ENCODE data around the gene CHMP5.

The CHMP5 gene

DNA sequence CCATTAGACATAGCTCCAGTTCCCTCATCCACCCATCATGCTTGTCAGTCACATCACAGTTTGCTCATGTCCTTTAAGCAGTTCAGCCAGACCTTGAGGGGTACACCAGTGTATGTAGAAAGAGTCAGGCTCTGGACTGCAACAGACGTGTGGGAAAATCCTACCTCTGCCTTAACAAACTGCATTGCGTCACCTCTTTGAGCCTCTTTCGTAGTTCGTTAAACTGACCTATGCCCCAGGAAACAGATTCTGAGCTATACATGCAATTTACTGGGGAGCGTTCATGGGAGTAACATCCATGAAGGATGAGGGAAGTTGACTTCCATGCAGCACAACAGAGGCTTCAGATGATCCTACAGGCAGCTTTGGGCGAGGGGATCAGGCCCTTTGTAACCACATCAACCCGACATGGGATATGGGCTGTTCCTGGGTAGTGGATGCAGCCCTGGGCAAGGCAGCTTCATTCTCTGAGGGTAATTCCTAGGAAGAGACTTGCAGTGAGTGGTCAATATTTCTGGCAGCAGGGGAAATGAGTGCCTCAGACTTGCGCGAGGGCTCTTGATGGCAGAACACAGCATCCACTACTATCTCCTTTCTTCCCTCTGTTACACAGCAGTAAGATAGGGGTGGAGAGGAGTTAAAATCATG is 20.6 kb upstream of the CHMP5 start:
- no peak for FAIRE-seq

DNA sequence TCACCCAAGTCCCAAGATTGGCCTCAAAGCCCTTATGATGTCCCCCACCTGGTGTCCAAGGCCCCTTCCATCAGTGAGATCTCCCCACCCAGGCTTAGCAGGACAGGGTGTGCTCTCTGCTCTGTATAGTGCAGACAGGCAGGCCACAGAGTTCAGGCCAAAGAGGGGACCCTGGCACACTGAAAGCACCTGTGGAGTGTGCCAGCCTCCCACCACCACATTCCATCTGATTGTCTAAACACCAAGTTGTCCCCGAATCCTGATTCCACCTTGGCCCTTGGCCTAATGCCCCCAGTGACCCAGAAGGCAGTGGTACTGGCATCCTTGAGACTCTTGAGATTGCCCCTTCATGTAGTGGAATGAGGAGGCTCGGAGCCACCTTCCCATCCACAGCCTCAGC is 19.5 kb upstream of the CHMP5 start:
- no peak for FAIRE-seq

DNA sequence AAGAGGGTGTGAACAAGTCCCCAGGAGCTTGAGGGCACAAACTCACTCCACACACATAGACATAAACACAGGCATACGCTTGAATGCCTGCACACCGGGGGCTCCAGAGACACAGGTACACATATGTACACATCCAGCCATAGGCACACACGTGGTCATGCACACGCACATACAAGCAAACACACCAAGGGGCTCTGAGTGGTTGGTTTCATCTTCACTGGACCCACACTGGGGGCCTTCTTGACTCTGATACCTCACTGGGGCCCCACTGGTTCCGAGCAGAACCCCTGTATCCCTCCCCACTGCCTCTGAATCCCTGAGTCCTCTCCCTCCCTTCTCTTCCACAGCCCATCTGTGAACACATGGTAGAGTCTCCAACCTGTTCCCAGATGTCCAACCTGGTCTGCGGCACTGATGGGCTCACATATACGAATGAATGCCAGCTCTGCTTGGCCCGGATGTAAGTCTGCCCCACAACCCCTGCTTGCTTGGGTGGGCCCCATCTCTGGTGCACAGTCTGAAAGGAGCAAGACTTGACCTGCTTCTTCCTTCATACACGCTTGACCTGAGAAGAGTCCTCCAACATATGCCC is 18.5 kb upstream of the CHMP5 start:
- FAIRE-seq, result no peak

DNA sequence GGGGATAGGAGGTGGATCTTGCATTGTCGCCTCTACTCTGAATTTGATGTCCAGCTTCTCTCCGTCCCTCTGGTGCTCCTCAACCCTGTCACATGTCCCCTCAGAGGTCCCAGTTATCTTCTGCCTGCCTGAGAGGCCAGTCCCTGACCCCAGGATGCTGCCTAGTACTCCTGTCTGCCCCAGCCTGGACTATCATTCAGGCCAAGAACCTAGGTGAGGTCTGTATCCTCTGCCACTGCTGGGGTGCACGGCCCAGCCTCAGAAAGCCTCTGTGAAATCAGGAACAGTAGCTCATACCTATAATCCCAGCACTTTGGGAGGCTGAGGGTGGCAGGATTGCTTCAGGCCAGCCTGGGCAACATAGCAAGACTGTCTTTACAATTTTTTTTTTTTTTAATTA is 16.2 kb upstream of the CHMP5 start:
- FAIRE-seq, result no peak

DNA sequence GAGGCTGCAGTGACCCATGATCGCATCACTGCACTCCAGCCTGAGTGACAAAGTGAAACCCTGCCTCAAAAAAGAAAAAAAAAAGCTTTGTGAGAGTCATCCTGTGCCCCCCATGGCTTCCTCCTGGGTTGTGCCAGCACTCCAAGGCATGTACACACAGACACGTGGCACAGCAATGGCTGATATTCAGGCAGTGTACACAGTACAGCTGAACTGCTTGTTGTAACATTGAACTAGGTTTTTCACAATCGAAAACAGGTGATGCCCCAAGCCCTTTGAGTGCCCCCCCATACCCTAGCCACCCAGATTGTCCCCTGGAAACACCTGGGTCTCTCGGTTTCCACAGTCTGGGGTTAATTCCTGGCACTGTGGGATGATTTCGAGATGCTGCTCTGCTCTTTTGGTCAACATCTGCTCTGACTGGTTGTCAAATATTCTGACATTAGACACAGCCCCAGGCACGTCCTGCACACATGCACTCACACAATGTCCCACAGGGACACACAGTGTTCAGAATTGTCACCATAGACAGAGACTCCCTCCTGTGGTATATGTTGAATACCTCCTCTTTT is 15.7 kb upstream of the CHMP5 start:
- FAIRE-seq, result no peak

DNA sequence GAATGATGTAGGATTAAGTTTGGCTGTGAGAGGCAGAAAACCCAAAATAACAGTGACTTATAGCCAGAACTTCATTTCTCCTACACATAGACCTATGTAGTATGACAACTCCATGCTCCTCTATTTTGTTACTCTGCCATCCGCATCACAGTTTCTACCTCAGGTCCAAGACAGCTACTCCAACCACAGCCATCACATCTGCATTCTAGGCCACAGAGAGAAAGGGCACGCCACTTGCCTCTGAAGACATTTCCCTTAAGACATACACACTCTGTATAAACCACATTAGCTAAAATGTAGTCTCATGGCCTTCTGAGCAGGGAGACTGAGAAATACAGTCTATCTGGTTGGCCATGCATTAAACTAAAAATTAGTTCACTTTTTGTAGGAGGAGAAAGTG is 14.9 kb upstream of the CHMP5 start:
- FAIRE-seq, result no peak

DNA sequence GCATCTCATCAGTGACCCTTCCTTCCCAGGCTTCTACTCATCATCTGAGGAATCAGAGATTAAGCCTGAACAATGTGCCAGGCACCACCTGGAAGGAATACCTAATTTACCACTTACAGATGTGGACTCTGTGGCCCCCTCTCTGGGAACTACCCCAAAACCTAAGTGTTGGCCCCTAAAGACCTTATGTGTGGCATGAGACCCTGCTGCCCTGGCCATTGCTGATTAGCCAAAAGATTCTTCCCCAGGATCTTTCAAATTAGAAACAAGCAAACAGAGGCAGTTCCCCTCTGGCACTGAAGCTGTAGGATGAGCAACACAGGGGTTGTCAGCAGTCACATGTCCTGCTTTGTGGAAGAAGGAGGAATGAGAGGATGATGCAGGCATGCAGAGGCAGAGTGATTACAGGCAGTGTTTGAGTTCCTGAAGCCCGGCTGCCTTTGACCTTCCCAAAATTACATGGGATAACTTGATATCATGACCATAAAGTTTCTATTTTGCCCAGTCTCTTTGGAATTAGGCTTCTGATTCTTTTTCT is 14.3 kb upstream of the CHMP5 start:
- FAIRE-seq, result no peak

DNA sequence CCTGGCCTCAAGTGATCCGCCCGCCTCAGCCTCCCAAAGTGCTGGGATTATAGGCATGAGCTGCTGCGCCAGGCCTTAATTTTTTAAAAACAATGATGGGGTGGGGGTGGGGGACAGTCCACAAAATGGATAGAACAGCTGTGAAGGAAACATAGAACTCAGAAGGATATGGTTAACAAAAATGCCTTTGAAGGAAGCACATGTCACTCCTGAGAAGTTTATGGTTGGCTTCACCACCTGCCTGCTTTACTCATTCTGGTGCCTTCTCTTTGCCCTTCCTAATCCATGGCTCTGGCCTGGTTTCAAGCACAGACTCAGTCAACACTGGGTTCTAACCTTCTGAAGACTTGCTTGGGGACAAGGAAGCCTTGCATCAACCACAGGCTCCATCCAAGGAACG is 10.6 kb upstream of the CHMP5 start:
- FAIRE-seq, result no peak

DNA sequence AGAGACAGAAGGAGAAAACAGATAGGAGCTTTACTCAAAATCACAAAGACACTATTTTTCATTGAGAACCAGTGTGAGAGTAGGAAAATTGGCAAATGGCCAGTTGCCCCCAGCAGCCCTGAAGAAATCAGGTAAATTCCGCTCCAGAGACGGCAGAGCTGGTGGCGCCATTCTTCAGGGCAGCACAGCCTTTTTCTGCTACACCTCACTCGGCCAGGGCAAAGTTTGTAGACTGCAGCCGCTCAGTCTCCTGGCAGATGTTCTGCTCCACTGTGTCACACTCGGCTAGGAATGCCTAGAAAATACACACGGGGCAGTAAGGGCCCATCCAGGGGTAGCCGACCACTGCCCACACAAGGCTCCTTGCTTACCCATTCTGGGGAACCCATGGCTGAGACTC is 9.8 kb upstream of the CHMP5 start:
- no peak for FAIRE-seq

DNA sequence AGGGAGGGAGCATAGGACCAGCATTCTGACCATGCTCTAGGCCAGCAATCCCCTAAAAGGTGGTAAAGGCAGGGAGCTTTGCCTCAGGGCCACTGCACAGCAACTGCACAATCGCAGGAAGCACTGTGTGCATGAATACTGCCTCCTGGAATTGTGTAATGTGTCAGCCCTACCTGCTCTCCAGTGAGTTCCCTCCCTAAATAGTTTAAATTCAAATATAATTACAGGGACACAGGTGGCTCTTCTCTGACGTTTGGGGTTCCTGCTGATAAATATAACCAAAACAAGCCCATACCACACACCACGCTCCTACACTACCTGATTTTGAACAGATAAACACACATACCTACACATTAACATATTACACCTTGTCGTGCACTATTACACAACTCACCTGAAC is 9.4 kb upstream of the CHMP5 start:
- no peak for FAIRE-seq

DNA sequence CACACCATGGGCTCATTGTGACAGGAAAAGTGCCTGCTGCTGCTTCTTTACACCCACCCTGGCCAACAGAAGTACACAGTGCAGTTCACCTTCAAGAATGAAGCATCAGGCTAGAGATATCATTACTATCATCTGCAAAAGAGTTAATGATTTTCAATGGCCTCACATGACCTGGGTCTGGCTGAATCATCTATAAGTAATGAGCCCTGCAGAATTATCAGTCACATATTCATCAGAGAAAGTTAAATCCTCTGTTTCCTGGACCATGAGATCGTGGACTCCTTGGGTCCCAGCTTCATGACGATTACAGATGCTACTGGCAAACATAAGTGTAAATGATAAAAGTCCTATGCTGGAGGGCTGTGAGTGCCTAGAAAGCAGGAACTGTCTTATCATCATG is 8.6 kb upstream of the CHMP5 start:
- no peak for FAIRE-seq

DNA sequence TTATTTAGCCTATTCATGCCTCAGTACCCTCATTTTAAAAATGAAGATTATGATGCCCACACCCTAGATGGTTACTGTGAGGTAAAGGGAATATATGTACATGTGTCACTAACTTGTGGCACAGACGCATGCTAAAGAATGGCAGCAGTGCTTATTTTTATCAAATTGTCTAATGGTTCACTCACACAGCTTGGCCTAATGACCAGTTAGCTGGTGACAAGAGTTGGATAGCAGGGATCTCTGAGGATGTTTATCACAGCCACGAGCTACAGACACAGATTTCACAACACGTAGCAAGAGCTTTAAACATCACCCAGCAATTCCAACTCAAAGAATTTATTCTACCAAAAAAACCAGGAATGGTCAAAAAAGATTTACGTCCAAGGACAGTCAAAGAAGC is 7.6 kb upstream of the CHMP5 start:
- FAIRE-seq, result no peak

DNA sequence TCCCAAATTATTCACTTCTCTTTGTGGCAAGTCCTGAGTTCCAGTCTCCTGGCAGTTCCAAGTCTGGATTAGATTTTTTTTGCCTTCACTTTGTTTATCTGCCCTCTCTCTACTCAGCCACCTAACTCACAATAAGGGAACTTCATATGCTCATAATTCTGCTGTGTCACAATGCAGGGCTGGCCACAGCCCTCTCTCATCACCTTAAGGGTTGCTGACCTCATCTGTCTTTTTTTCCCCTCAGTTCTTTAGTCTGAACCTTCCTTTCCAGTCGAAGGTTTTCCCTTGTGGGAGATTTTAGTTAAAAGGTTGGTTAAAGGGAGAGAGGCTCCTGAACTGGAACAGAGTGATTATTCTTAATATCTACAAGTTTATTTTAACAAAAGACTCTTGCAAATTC is 4.5 kb upstream of the CHMP5 start:
- FAIRE-seq, result no peak

DNA sequence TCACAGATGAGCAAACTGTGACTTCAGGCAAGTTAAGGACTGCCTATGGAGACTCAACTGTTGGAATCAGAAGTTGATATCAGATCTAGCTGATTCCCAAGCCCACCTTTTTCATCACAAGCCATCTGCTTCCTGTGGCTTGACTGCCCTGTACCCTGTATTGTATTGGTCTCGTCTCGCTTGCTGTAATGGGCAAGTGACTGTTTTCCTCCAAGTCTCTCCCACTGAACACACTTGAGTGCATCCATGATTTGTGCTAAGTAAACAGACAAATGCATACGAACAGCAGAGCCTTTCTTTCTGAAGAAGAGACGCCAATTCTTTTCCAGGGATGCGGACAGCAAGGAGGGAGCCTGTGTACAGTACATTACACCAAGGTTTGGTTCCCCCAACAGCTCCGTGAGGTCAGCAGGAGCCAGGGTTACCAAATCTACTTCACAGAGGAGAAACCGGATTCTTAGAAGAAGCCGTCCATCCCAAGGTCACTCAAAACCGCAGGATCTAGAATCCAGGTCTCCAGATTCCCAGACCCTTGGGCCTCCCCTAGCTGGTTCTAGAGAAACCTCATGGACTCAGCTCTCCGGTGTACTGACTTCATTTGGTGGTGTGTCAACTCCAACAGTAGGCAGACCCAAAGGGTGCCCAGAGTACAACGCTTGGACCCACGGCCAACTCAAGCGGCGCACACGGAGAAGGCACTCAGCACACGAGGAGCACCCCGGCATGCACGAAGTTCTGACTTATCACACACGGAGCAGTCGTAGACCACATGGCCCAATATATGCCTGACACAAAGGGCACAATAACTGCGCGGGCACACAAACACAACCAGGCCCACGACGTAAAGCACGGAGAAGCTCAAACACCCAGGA is 1.5 kb upstream of the CHMP5 start:
- FAIRE-seq, result no peak

DNA sequence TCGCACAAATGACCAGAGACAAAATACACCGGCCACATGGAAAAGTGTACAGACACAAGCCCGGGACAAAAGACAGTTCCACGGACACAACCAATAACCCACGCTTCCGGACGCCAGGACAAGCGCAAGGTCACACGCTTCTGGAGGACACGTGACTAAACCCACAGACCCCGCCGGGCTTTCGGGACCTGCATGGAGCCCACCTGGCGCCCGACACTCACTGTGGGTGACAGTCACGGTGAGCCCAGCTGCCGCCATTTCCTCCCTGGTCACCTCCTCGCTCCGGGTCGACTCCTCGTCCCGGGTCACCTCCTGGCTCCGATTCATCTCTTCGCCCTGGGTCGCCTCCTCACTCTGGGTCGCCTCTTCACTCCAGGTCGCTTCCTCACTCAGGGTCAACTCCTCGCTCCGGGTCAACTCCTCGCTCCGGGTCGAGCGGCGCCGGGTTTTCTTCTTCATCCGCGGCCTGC is 811 bp upstream of the CHMP5 start:
- FAIRE-seq, result no peak

DNA sequence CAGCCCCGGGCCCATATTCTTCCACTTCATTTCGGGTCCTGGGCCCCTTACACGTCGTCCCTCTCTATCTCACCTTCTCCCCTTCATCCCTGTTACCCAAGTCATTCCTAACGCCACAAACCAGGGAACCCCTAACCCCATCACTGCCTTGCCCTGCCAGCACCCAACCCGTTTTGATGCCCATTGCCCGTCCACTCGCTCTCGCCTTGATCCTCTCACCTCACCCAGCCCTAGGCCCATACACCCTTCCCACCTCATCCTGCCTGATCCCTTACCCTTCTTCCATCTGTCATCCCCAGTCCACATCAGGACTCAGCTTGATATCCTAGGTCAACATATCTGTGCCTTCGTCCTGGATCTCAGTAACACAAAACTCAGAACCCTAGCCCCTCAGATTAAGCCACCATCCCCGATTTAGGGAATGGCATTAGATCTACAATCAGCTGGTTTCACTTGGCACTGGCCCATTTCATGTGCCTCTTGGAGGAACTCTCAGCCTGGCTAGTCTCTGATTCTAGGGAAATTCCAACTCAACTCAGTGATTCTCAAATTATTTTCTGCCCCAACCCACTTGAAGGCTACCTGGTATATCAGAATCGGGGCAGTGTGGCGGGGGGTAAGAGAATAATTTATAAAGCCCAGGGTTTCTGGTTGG is 489 bp downstream of the CHMP5 start:
- no peak for FAIRE-seq

DNA sequence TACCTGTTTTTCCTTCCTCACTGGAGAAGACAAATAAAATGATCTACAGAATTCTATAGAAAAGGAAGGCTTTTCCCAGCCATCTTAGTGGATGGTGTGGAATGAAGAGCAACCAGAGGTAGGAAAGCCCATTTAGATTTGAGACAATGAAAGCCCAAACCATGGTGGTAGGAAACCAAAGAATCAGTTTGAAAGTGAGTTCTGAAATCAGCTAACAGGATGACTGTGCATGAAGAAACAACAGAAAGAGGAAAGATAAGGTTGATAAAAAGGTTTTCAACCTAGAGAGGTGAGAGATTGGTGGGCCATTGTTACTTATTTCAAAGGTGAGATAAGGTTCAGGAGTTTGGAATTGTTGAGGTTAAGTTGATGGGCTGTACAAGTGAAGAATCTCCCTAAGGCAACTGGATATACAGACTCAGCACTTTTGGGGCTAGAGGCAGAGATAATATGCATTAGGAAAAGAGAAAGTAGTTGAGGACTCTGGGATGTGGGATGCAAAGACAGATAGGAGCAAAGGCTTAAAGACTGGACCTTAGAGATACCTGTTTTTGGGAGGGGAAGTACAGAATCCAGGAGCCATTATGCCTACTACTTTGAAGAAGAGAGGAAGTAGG is 2.4 kb downstream of the CHMP5 start:
- FAIRE-seq, result no peak

DNA sequence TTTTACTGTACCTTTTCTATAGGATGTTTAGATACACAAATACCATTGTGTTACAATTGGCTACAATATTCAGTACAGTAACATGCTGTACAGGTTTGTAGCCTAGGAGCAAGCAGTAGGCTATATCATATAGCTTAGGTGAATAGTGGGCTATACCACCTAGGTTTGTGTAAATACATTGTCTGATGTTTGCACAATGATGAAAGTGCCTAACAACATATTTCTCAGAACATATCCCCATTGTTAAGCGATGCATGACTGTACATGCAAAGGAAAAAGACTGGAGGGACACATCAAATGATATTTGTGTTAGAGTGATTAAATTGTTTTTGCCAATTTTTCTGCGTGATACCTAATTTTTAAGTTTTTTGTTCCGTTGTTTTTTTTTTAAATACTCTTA is 5.3 kb downstream of the CHMP5 start:
- FAIRE-seq, result no peak

DNA sequence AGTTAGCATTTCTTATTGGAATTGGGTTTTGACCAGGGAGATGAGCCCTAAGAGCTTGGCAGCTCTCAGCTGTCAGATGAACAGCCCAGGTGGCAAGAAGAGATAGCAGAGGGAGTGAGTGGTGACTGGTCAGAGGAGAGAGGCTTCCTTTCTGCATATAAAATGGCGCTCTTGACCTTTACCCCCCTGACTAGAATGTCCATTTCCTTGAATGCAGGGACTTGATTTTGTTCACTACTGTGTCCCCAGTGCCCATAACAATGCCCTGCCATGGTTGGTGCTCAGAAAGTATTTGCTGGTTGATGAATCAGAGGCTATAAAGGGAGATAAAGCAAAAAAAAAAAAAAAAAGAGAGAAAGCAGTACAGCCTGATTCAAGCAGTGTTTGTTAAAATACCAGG is 7.2 kb downstream of the CHMP5 start:
- no peak for FAIRE-seq

DNA sequence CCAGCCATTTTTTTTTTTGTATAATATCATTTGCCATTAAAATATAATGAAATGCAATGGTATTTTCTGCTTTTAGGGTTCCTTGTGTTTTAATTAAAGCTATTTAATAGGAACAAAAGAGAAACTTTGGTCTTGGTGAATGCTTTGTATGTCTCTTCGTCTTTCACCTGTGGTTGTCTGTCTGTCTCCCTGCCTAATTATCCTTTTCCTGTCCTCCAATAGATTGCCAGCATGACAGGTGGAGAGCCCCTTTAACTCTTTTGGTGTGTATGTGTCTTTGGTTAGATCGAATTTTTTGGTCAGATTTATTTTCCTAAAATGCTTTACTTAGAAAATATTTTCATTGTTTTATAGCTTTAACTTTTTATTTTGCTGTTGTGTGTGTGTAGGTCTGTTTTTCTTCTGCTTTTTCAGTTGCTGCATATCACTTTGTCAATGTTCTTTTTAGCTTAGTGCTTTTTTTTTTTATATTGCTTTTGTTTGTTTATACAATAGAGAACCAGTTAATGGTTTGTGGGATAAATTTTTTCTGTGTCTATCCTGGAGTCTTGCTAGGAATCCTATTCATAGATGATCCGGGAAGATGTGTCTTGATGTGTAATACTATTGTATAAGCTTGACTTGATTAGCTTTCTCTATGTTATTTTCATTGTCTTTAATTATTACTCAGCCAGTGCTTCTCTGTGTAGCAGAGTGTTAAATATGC is 8.6 kb downstream of the CHMP5 start:
- no peak for FAIRE-seq

DNA sequence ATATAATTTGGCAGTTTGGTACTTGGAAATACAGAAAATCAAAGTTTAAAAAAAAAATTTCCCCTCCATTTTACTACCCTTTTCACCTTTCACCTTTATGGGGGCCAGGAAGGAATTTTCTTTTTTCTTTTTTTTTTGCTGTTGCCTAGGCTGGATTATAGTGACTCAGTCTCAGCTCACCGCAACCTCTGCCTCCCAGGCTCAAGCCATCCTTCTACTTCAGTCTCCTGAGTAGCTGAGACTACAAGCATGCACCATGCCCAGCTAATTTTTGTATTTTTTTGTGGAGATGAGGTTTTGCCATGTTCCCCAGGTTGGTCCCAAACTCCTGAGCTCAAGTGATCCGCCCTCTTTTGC is 9.1 kb downstream of the CHMP5 start:
- FAIRE-seq, result no peak

DNA sequence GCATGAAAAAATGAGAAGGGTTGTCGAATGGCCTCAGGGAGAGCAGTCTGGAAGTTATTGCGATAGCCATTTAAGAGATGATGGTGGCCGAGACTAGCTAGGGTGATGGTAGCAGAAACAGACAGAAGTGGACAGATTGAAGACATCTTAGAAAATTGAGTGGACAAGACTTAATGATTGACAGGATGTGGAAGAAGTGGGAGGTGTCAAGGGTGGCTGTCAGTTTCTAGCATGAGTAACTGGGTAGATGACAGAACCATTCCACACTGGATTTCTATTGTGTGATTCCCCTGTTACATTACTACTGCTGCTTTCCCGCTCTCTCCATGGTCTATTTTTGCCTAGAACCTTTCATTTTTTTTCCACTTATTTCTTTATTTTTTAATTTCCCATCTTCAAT is 12.6 kb downstream of the CHMP5 start:
- FAIRE-seq, result no peak
